CD4-positive, alpha-beta T cell treated with Interleukin-15 for 4 hours (primary cell): ENCODE data around the gene SRPX.

ENCODE experiments used
- DNase-seq: peaks from one replicate; pipeline ENCODE4 v3.0.0-alpha.2; 2020; ENCODE audit warnings: low spot score

Gene SRPX

DNA sequence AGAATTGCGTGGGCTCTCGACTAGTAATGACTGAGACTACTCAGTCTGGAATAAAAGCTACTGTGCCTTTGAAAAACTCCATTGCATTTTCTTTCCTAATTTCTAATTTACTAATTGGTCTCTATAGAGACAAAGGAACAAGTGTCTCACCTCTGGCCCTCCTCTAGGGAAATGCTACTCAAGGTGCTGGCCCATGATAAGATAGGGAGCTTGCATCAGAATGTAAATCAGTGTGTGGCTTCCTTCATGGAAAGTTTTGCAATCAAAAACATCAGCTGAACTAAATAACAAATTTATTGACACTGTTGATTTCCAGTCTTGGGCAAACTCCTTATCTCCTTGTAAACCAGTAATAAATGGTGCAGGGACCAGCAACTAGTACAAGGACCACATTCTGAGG, 81.8 kb downstream of the SRPX start:
- no peak for DNase-seq

- DNase-seq, result no peak
Measured at GRCh38 chrX:38138157-38138891, 82.3 kb downstream of the SRPX start.

DNA sequence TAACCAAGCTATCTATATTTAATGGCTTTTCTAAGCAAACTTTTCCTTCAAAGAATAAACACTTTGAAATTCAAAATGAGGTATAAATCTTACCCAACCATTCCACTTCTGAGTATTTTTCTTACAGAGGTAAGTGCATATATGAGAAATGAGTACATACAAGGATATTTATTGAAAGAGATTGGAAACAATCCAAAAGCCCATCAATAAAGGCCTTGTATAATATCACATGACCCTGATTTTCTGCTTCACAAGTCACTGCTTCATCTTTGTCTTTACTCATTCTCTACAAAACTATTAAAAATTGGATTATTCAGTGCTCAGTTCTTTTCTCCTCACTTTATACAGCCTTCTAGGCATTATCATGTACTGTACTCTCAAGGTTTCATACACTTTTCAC, 91.3 kb downstream of the SRPX start:
- DNase-seq, result no peak

DNA sequence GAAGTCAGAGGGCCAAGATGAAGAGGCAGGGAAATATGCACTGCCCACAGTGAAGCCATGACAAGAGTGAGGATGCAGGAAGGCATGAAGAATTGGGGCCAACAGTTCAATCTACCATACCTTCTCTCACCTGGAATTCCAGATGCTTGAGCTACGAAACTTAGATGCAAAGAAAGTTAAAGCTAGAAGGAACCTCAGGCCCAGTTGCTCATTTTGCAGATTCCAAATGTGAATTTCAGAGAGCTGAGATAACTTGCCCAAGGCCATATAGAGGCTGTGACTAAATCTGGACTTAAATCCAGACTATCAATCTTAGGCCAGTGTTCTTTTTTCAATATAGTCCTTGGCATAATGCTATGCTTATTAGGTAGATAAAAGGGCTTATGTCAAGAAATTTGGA, 92.7 kb downstream of the SRPX start:
- DNase-seq, result no peak

- DNase-seq, result no peak
Measured at GRCh38 chrX:38126179-38126578, 94.5 kb downstream of the SRPX start.

DNA sequence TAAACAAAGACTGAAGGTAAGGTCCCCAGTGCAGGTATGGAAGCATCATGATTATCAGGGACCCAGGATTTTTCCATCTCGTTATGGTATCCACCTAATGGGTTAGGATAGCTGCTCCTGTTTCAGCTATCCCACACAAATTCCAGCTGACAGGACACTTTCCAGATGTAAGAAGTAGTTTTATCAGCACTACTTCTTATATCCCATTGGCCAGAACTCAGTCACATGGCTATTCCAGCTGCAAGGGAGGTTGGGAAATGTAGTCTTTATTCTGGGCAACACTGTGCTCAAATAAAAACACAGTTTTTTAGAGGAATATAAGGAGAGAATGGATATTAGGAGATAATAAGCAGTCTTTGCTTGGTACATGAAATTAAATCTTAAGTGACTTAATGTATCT, 96.7 kb downstream of the SRPX start:
- DNase-seq, result no peak

DNA sequence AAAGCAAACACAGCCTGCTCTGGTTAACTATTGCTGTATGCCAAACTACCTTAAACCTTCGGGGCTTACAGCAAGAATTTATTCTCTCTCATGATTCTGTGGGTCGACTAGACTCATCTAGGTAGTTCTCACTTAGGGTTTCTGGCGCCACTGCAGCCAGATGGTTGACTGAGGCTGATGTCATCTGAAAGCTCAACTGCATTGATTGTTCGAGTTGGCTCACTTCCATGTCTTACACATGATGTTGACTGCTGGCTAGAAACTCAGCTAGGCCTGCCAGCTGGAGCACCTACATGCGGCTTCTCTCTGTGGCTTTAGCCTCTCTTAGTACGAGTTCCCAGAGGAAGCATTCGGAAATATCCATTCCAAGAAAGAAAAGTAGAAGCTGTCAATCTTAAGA, 103.2 kb downstream of the SRPX start:
- no peak for DNase-seq

DNA sequence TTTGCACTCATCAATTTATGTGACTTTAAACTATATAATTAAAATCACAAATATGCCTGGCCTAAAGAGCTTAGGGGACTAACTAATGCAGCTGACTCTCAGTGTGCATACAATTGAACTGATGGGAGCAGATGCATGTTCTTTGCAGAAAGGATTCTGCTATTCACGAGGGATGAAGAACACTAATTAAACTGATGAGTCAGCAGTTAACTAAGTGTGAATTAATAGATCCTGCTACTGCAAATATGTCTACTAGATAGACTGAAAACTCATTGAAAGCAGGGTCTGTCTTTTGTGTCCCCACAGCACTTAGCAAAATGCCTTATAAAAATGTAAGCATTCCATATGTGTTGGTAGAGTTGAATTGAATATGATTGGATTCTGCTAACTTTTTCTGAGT, 104.0 kb downstream of the SRPX start:
- no peak for DNase-seq

GRCh38 chrX:38112566-38112965, 108.1 kb downstream of the SRPX start:
- DNase-seq, result no peak

DNA sequence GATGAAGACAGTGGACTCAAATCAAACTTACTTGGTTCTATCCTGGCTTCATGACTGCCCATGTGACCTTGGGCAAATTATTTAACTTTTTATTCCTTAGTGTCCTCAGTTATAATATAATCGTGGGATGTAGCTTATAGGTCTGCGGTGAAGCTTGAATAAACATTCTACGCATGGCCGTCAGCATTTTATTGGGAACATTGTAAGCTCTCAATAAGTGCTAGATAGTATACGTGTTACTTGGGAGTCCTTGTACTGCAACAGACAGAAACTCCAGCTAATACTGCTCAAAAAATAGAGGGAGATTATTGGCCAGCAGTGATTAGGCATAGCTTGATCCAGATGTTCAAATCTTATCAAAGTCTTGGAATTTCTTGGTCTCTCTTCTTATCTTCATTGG, 109.5 kb downstream of the SRPX start:
- no peak for DNase-seq

- no peak for DNase-seq
Measured at GRCh38 chrX:38110231-38110630, 110.4 kb downstream of the SRPX start.

DNA sequence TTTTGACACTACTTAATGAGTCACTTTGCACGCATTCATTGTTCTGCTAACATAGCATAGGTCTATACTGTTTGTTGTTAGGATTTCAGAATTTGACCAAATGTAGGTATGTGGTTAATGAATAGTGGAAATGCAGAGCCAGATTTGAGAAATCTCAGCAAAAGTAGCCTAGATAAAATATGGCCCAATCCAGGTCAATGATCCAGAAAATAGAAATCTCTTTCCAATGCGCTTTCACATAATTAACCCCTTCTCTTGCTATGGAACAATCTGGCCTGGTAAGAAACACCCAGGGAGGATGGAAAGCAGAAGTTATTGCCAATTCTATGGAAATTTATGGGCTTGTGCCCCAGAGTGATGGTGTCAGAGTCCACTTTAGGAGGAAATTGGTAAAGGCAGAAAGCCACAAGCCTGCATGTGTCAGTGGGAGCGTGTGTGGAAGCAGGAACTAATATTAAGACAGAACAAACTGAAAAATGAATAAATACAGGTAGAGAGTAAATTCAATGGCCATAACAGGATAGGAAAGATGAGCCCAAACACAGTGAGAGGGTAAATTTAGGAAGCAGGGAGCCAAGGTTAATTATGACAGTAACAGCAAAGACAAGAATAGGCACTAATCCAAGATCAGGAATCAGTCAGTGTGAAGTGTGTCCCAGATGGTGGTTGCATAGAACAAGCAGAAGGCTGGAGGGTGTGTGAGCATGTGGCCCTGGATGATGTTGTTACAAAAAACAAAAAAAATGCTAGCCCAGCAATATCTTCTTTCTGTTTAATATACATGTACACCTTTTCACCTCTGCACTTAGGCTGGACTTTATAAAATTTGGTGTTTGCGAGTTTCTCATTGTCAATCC, 111.4 kb downstream of the SRPX start:
- no peak for DNase-seq

- no peak for DNase-seq
Measured at GRCh38 chrX:38108364-38108763, 112.3 kb downstream of the SRPX start.

DNA sequence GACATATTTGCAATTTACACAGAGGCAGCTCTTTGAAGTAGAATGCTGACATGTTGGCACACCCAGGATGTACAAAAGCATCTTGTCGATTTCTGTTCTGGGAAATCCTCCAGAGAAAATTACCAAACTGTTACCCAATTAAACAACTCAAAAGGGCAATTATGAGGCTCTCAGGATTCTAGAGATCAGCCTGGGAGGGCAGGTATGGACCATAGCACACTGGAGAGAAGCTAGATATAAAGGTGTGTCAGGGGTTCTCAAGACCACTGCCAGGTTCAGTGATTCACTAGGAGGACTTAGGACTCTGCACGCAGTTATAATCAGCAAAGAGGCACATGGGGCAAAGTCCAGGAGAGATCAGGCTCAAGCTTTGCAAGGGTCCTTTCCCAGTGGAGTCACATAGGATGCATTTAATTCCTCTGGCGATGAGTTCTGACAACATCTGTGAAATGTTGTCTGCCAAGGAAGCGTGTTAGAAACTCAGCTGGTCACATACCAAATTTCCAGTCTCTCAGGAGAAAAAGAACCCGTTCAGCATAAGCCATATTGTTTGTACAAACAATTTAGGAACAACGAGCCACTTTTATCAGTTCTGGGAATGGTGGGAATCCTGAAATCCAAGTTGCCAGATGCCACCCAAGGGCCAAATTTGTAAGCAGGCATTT, 113.5 kb downstream of the SRPX start:
- DNase-seq, result no peak

DNA sequence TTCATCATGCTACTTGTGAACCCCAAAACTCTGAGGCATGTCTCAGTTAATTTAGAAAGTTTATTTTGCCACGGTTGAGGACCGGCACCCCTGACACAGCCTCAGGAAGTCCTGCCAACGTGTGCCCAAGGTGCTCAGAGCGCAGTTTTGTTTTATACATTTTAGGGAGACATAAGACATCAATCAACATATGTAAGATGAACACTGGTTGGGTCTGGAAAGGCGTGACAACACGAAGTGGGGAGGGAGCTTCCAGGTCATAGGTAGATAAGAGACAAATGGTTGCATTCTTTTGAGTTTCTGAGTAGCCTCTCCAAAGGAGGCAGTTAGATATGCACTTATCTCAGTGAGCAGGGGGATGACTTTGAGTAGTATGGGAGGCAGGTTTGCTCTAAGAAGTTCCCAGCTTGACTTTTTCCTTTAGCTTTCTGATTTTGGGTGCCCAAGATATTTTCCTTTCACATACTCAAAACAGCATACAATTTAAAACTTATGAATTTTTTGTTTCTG, 115.4 kb downstream of the SRPX start:
- no peak for DNase-seq

DNA sequence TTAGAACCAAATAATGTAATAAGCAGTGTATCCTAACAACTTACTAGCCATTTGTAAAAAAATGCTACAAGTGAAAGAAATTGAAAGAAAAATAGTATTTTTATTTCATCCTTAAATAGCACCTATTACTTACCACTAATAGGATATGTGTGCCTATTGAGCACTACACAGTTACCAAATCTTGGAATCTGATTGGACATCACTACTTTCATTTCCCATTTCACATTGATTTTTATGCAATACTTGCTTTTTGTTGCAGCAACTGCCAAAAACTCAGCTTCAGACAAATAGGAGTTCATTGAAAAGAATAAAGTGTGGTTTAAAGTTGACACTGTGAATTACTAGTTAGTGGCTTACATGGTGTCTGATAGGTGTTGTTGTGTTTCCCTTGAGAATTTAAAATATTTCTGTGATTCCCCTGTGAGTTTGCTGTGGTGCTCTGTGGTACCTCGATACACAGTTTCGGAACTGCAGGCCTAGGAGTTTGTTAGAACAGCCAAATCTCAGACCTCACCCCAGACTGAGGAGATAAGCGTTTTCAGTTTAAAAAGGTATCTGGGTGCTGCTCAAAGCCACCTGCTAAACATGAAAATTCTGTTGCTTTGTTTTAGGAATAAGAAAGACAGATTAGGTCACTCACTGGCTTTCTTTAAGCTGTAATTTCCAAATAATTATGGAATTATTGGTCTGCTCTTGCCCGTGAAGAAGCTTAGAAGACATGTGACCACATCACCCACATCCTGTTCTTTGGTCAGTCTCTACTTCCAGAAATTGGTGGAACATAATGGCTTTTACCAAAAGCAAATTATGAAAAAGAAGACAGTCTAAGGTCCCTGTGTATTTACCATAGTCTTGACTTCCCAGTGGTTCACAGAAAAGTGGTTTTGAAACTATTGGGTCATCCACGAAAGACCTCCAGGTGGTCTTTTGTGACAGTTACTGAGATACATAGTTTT, 116.5 kb downstream of the SRPX start:
- DNase-seq, result no peak

DNA sequence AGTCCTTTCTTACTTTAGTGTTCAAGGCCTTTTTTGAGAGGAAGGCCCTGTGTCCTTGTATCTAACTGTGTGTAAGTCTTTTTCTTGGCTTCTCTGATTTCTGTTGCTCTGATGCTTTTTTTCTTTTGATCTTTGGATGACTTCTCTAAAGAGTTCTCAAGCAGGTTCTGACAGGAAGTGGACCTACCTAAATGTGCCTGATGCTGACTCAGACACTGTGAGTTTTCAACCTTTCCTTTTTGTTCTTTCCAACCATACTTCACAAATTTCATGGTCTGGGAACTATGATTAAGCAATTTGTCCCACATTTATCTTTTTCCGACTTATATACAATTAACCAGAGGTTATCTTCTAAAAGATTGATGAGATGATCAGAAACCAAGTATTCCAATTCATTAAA, 117.8 kb downstream of the SRPX start:
- no peak for DNase-seq

DNA sequence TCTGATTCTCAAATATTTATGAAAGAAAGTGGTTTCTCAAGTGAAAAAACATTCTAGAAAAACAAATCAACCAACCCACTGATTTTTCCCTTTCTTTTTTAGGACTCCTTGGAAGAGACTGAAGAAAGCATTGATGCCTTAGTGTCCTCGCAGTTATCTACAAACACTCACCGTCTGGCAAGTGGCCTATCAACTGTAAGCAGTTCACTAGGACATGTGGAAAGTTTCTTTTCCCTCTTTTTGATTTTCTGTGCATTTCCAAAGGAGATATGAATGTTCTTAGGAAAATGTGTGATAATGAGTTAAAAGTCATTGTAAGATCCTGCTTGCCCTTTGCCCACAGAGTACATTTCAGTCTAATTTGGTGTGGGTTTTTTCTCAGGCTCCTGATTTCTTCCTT, 118.4 kb downstream of the SRPX start:
- no peak for DNase-seq

DNA sequence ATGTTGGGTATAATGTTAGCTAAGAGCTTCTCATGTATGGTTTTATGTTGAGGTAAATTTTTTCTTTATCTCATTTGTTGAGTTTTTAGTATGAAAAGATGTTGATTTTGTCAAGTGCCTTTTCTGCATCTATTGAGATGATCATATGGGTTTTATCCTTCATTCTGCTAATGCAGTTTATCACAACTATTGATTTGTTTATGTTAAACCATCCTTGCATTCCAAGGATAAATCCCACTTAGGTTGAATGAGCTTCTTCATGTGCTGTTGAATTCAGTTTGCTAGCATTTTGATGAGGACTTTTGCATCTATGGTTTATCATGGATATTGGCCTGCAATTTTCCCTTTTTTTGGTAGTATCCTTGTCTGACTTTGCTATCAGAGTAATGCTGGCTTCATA, 121.0 kb downstream of the SRPX start:
- DNase-seq, result no peak
